ENCODE data around the gene SLAMF7. TPM values are rescaled to one million over a fixed set of nuclear protein-coding genes. Genes with fewer than 3 reads are reported as not detected.

SLAMF7 gene
- total and polyA plus RNA-seq, 2 experiments from 2014 or later = 0.11 TPM; not detected in 1

- Histone ChIP-seq H3K27me3 (ENCODE audit: insufficient read depth) (no peaks in the 10 kb centered on the region), H3F3A (replicated peaks; ENCODE audit: low read depth) (no peaks in the 10 kb centered on the region), H3K4me1 (ENCODE audit: insufficient read depth) (no peaks in the 10 kb centered on the region), H3K4me3 (no peak overlapping the region), H3K27ac (ENCODE audit: low read depth) (no peak overlapping the region), H4K20me1 (replicated peaks; ENCODE audit: insufficient read depth) (no peaks in the 10 kb centered on the region), H3K9me2 (ENCODE audit: insufficient read depth) (no peaks in the 10 kb centered on the region), H3K4me2 (no peak overlapping the region), H3K79me2 (replicated peaks; ENCODE audit: insufficient read depth) (no peaks in the 10 kb centered on the region), H3K36me3 (ENCODE audit: insufficient read depth) (0 out of 2 replicates have a peak, but pooled peaks cover 3% of the 10 kb centered on the region), H2AFZ (peak overlapping the region; percentile 68)
- TF ChIP-seq ZNF331 (CRISPR knock-in tag; IDR thresholded peaks at IDR 0.05; ENCODE audit: low read depth) (no peak), EZH2 (IDR thresholded peaks at IDR 0.05; ENCODE audit: low read depth, unreplicated experiment) (no peak), CTCF (conservative IDR thresholded peaks at IDR 0.05; ENCODE audit: low read depth in 2 of 2) (peak; percentile 87 to 90), REST (IDR thresholded peaks at IDR 0.05; ENCODE audit: unreplicated experiment) (no peak), ZNF462 (CRISPR knock-in tag; IDR thresholded peaks at IDR 0.05) (no peak), NANOG (IDR thresholded peaks at IDR 0.05; ENCODE audit: borderline replicate concordance) (no peak), CREB1 (CRISPR knock-in tag; IDR thresholded peaks at IDR 0.05; ENCODE audit: low read depth) (no peak)
- Mint-ChIP-seq H3K27me3 (ENCODE audit: insufficient read depth, low read depth, poor library complexity) (no peaks in the 10 kb centered on the region), H3K9me3 (no peaks in the 10 kb centered on the region), H3K27ac (no peak overlapping the region), H3K4me1 (peaks cover 6% of the 10 kb centered on the region; the same call in 2 of the 3 replicates), H3K4me3 (no peak overlapping the region), H3K36me3 (ENCODE audit: low read depth) (no peaks in the 10 kb centered on the region)
- DNase-seq (ENCODE audit: low spot score) = peak; percentile 69
- ATAC-seq = peak; percentile 94
Measured at GRCh38 chr1:160768295-160768657, 29.2 kb downstream of the SLAMF7 start.
